GM12878 (cell line): Measurements from ENCODE around the gene BBX. TPM values are rescaled to one million over a fixed set of nuclear protein-coding genes. Genes with fewer than 3 reads are reported as not detected.

Experiments
- ATAC-seq: fragments of 200-7000 bp; cut with Tn5 transposase; 3 replicates; pipeline ENCODE4 v1.9.1; 2020; ENCODE audit warnings: mild to moderate bottlenecking, moderate library complexity
- BruUV-seq: library from RNA; stranded (reverse); fragments of 400-500 nt; replicated peaks from 2 replicates; lab custom pipeline; 2021; lab: Mats Ljungman, UMichigan
- CTCF ChIA-PET: fragments of 300-600 bp; sonication (Branson Sonifier 250); formaldehyde crosslinking; extraction: SDS; loops from one replicate; lab custom pipeline; 2021; ENCODE audit warnings: inconsistent platforms; lab: Yijun Ruan, JAX
- POLR2A ChIA-PET: fragments of 350-600 bp; formaldehyde crosslinking; extraction: SDS; loops from one replicate; lab custom pipeline; 2021; ENCODE audit warnings: inconsistent platforms; lab: Charles Lee
- RAD21 ChIA-PET: fragments of 300-600 bp; sonication (Branson Sonifier 250); formaldehyde crosslinking; loops from one replicate; lab custom pipeline; 2023; ENCODE audit warnings: antibody characterized with exemption; ENCODE audit not compliant: unreplicated experiment; lab: Charles Lee
- SMC1A ChIA-PET: fragments of 300-600 bp; sonication (Branson Sonifier 250); formaldehyde crosslinking; loops from one replicate; lab custom pipeline; 2023; ENCODE audit not compliant: unreplicated experiment, uncharacterized antibody; lab: Charles Lee
- DNase-seq: peaks from one replicate; pipeline ENCODE4 v3.0.0-alpha.2; 2011; ENCODE audit warnings: low read depth, low spot score
- FAIRE-seq: peaks from 3 replicates; lab custom pipeline; 2011; peaks lifted over from hg19 to GRCh38; lab: Jason Lieb, UNC
- H2AFZ ChIP-seq: 2 replicates; pipeline ENCODE4 v1.6.0; 2011; ENCODE audit warnings: low read depth, low read length, control low read depth; ENCODE audit not compliant: control insufficient read depth
- H3K27ac ChIP-seq: 2 replicates; pipeline ENCODE4 v1.5.1; 2011; ENCODE audit warnings: control low read depth; ENCODE audit not compliant: control insufficient read depth, insufficient read depth
- H3K27me3 ChIP-seq, 2 experiments: replicated peaks in 1 of 2; 2 replicates each; pipeline versions ENCODE4 v1.6.0 to v1.6.1; 2011; ENCODE audit warnings: low read length in 1 of 2; ENCODE audit not compliant: control insufficient read depth in 2 of 2, insufficient read depth in 2 of 2
- H3K36me3 ChIP-seq, 2 experiments: 2 replicates each; pipeline ENCODE4 v1.5.1; 2011; ENCODE audit warnings: low read length in 1 of 2; ENCODE audit not compliant: control insufficient read depth in 2 of 2, insufficient read depth in 2 of 2
- H3K4me1 ChIP-seq: 2 replicates; pipeline ENCODE4 v1.6.1; 2011; ENCODE audit warnings: mild to moderate bottlenecking, low read length, moderate library complexity, mixed read lengths; ENCODE audit not compliant: control insufficient read depth, insufficient read depth
- H3K4me2 ChIP-seq: 2 replicates; pipeline ENCODE4 v1.6.0; 2011; ENCODE audit warnings: control low read depth; ENCODE audit not compliant: control insufficient read depth, insufficient read depth
- H3K4me3 ChIP-seq: fragments of 200-600 bp; sonication (generic); 2 replicates; pipeline ENCODE4 v1.5.1; 2016
- H3K79me2 ChIP-seq: 2 replicates; pipeline ENCODE4 v1.6.0; 2011; ENCODE audit warnings: low read length; ENCODE audit not compliant: control insufficient read depth, insufficient read depth
- H3K9ac ChIP-seq: 2 replicates; pipeline ENCODE4 v1.8.0; 2011; ENCODE audit warnings: low read length, control low read depth, mixed read lengths; ENCODE audit not compliant: control insufficient read depth, insufficient read depth
- H3K9me3 ChIP-seq: replicated peaks from 3 replicates; pipeline ENCODE4 v1.5.1; 2011; ENCODE audit warnings: mild to moderate bottlenecking, low read length; ENCODE audit not compliant: control insufficient read depth, insufficient read depth
- H4K20me1 ChIP-seq: 2 replicates; pipeline ENCODE4 v1.6.0; 2011; ENCODE audit not compliant: control insufficient read depth, insufficient read depth
- FOXM1 ChIP-seq: IDR thresholded peaks from 2 replicates; pipeline ENCODE4 v1.6.1; 2012; ENCODE audit warnings: low read depth, mild to moderate bottlenecking, inconsistent platforms, low read length, moderate library complexity
- MYB ChIP-seq: fragments of 150-350 bp; IDR thresholded peaks from 2 replicates; pipeline ENCODE4 v1.6.1; 2014; ENCODE audit warnings: mild to moderate bottlenecking, low read depth, low read length, borderline replicate concordance
- NFIC ChIP-seq: IDR thresholded peaks from 2 replicates; pipeline ENCODE4 v1.6.1; 2012; ENCODE audit warnings: low read depth, mild to moderate bottlenecking, inconsistent platforms, low read length, moderate library complexity
- SIX5 ChIP-seq: IDR thresholded peaks from 2 replicates; pipeline ENCODE4 v1.6.1; 2011; ENCODE audit warnings: mild to moderate bottlenecking, low read depth, low read length, moderate library complexity; ENCODE audit not compliant: severe bottlenecking
- TAF1 ChIP-seq: IDR thresholded peaks from 2 replicates; pipeline ENCODE4 v1.6.1; 2011; ENCODE audit warnings: mild to moderate bottlenecking, low read depth, low read length, borderline replicate concordance
- TARDBP ChIP-seq: IDR thresholded peaks from 2 replicates; pipeline ENCODE4 v1.6.1; 2016; ENCODE audit warnings: borderline replicate concordance
- TCF7 ChIP-seq: IDR thresholded peaks from 2 replicates; pipeline ENCODE4 v1.6.1; 2014; ENCODE audit warnings: antibody characterized with exemption, borderline replicate concordance
- ZBTB11 ChIP-seq: fragments of 450-650 bp; formaldehyde crosslinking; IDR thresholded peaks from 2 replicates; pipeline ENCODE4 v1.5.0; 2022; ENCODE audit warnings: mild to moderate bottlenecking, missing genetic modification characterization
- ZNF24 ChIP-seq: fragments of 450-650 bp; IDR thresholded peaks from 2 replicates; pipeline ENCODE4 v1.6.1; 2017; ENCODE audit warnings: antibody characterized with exemption, mild to moderate bottlenecking
- ZNF687 ChIP-seq: fragments of 450-650 bp; IDR thresholded peaks from 2 replicates; pipeline ENCODE4 v1.6.1; 2017; ENCODE audit warnings: mild to moderate bottlenecking, moderate library complexity
- whole genome bisulfite sequencing: methylation state at CpG from one replicate; pipeline ENCODE4 v1.1.6; 2016; ENCODE audit warnings: low lambda C conversion rate; ENCODE audit not compliant: insufficient replicate concordance, insufficient coverage; ENCODE audit errors: missing lambda C conversion rate; 5-methylcytosine and 5-hydroxymethylcytosine counted together
- in situ Hi-C: fragments of 300-500 bp; cut with MboI; formaldehyde crosslinking; loops from 9 replicates; pipeline ENCODE4 v1.14.3; 2018; ENCODE audit warnings: mixed read lengths
- intact Hi-C: fragments of 100-400 bp; cut with micrococcal nuclease; formaldehyde crosslinking; loops from one replicate; pipeline ENCODE4 v1.14.2; 2022; ENCODE audit not compliant: unreplicated experiment
- polyA plus RNA-seq, 11 experiments: library from polyadenylated mRNA; depleted of rRNA in 4 of 11; unstranded in 6 of 11; stranded (reverse) in 5 of 11; fragments of >200 nt; fragmentation: Nextera tagmentation in 4 of 11; fragmentation: Illumina TruSeq in 1 of 11; extraction: Ambion mirVana in 4 of 11; extraction: Trizol in 1 of 11; gene quantifications; 1 replicate in 1 of 11; 2 replicates in 10 of 11; pipeline versions ENCODE4 v1.2.1 to v1.2.3, GENCODE V29; 2011 to 2016; ENCODE audit warnings: inconsistent platforms in 2 of 11, missing spikeins in 2 of 11, low read depth in 1 of 11
- total RNA-seq, 4 experiments: library from RNA; depleted of rRNA in 3 of 4; stranded (reverse); fragments of >200 nt in 3 of 4; fragmentation: Illumina TruSeq in 1 of 4; extraction: Trizol in 1 of 4; gene quantifications; 2 replicates each; pipeline versions ENCODE4 v1.2.1 to v1.2.3, GENCODE V29; 2013 to 2021
- TF ChIP-seq, protein P1 (sequence below): fragments of 450-650 bp; IDR thresholded peaks from 2 replicates; pipeline ENCODE4 v1.6.1; 2017; ENCODE audit warnings: mild to moderate bottlenecking, low read depth, inconsistent platforms; ENCODE audit not compliant: poor library complexity, severe bottlenecking

Gene BBX
- total and polyA plus RNA-seq, 10 of the 15 experiments (the other 5 are each of a cell fraction or from before 2014, with no cell fraction given): 13.3 to 38.5 (median 32.0) TPM

DNA sequence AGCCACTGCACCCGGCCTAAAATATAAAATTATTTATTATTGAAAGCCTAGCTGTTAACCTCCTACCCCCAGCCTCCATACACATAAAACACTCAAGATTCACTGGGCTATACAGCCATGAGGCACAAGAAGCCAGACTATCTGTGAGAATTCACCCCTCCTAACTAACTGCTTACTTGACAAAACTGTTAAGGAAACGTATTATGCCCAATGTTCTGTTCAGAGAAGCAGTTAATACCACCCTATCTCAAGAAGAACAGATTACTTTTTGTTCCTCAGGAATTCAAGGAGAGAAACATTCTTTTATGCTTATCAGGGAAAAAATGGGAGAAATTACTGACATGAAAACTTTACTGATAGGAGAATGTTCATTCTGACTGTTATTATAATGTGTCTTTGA, 144.1 kb downstream of the BBX start:
- Histone ChIP-seq H3K27me3 (no peaks in the 10 kb centered on the region), H3K4me3 (no peak overlapping the region), H4K20me1 (no peaks in the 10 kb centered on the region), H3K79me2 (no peaks in the 10 kb centered on the region), H3K4me2 (no peak overlapping the region), H2AFZ (no peak overlapping the region), H3K9ac (no peak overlapping the region), H3K9me3 (no peaks in the 10 kb centered on the region), H3K36me3 (no peaks in the 10 kb centered on the region), H3K27ac (no peak overlapping the region), H3K4me1 (peaks cover under 1% of the 10 kb centered on the region; the same call in 1 of the 2 replicates)
- TF ChIP-seq NFIC: no peak
- no peak for TF ChIP-seq SIX5
- no peak for TF ChIP-seq TARDBP
- no peak for TF ChIP-seq TAF1
- no peak for TF ChIP-seq TCF7
- TF ChIP-seq ZBTB11 (CRISPR knock-in tag): no peak
- TF ChIP-seq, protein P1, sequence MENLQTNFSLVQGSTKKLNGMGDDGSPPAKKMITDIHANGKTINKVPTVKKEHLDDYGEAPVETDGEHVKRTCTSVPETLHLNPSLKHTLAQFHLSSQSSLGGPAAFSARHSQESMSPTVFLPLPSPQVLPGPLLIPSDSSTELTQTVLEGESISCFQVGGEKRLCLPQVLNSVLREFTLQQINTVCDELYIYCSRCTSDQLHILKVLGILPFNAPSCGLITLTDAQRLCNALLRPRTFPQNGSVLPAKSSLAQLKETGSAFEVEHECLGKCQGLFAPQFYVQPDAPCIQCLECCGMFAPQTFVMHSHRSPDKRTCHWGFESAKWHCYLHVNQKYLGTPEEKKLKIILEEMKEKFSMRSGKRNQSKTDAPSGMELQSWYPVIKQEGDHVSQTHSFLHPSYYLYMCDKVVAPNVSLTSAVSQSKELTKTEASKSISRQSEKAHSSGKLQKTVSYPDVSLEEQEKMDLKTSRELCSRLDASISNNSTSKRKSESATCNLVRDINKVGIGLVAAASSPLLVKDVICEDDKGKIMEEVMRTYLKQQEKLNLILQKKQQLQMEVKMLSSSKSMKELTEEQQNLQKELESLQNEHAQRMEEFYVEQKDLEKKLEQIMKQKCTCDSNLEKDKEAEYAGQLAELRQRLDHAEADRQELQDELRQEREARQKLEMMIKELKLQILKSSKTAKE: no peak
- no peak for TF ChIP-seq ZNF687
- no peak for TF ChIP-seq ZNF24
- TF ChIP-seq FOXM1: no peak
- no peak for TF ChIP-seq MYB
- FAIRE-seq: no peak
- BruUV-seq: no TSS peak
- SMC1A ChIA-PET: interaction anchor here (1.2 kb wide), 1 partner anchor 13 kb away, joined by 4 read pairs; no protein-coding TSS in a partner anchor
- intact Hi-C loops: no loop called here
- in situ Hi-C loops: no loop called here
- 100% methylated on average over 2 of the region's 2 CpGs for WGBS
- POLR2A ChIA-PET: interaction anchor here (0.5 kb wide), 1 partner anchor 71 kb away, joined by 4 read pairs; no protein-coding TSS in a partner anchor
- no peak for DNase-seq
- CTCF ChIA-PET: interaction anchor here (0.9 to 10.5 kb wide), 3 partner anchors 12 to 40 kb away, joined by 3 to 212 read pairs (median 4); no protein-coding TSS in a partner anchor
- ATAC-seq: no peak
- RAD21 ChIA-PET: no interaction called here
